Fibroblast of the conjunctiva (primary cell): ENCODE data around the gene RFX8.
A peak's percentile ranks its signal among the peaks of the same experiment; 100 is the strongest.
"Not testable (repeated sequence)": the region's sequence is repeated elsewhere in the genome, so short reads cannot be mapped to it uniquely, and the experiment has no call there.

ENCODE experiments used
- DNase-seq: peaks from one replicate; pipeline ENCODE4 v3.0.0-alpha.2; 2010; ENCODE audit warnings: low read depth

The RFX8 gene

DNA sequence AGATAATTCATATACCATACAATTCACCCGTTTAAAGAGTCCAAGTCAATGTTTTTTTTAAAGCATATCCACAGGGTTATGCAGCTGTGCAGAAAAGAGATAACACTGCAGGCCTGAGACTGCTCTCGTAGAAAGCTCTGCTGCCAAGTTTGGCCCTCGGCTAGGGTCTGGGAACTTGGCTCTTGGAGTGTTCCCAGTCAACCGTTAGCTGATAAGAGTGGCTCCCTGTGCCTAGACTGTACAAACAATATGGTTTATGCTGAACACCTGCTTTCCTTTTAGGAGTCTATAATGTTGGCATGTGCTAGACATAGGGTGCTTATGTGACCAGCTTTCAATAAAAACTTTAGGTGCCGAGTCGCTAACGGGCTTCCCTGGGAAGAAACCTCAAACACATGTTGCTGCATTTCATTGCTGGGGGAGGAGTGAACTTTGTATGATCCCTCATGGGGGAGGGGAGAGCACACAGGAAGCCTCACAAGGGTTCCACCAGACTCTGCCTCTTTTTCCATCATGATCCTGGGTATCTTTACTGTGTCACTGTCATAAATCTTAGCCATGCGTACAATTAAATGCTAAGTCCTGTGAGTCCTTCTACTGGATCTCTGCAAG lies 34.7 kb downstream of the RFX8 start:
- DNase-seq: no peak

DNA sequence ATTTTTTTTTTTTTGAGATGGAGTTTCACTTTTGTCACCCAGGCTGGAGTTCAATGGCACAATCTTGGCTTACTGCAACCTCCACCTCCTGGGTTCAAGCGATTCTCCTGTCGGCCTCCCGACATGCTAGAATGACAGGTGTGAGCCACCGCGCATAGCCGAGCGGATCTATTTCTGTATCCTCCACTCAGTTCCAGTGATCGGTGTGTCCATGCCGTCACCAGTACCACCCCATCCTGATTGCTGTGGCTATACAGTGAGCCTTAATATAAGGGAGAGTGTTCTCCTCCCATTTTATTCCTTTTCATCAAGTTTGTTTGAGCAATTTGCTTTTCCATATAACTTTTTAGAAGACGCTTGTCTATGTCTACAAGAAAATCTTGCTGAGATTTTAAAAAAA lies 35.2 kb downstream of the RFX8 start:
- no peak for DNase-seq

DNA sequence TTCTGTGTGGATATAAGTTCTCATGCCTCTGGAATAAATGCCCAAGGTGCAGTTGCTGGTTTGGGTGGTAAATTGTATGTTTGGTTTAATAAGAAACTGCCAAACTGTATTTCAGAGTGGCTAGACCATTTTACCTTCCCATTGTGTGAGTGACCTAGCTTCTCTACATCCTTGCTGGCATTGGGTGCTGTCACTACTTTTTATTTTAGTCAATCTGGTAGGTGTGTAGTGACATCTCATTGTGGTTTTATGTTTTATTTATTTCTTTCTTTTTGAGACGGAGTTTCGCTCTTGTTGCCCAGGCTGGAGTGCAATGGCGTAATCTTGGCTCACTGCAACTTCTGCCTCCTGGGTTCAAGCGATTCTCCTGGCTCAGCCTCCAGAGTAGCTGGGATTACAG lies 36.4 kb downstream of the RFX8 start:
- not testable (repeated sequence) for DNase-seq

DNA sequence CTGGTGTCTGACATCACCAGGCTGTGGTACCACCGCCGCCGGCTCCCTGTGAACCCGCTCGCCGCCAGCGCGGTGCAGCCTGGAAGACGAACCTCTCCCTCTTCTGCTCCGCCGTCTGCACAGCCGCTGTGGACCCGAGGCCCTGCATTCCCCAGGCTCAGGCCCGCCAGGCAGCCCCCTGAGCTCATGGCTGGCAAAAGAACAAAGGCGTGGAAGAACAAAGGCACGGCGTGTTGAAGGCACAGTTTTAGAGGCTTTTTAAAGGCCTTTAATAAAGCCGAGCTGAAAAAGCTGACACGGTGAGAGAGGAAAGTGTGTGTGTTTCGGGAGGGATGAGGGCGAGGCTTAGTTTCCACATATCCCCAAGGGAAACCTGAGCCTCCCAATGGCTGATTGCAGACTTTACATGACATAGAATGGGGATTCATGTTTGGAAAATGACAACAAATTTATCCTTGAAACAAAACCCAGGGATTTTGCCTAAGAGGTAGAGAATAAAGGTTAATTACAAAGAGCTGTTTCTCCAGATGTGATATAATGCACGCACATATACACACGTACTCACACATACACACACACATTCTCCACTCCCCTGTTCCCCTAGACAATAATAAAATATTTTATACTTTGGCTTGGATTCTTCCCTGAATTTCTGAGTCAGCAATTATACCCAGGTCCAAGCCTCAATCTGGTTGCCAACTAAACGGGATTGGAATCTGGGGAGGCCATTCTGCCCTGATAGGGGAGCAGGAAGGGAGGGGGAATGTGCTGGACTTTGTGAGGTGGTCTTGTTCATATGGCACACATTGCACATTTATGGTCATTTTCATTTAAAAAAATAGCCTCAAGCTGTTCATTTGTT lies 39.7 kb downstream of the RFX8 start:
- DNase-seq: peak; percentile 31

DNA sequence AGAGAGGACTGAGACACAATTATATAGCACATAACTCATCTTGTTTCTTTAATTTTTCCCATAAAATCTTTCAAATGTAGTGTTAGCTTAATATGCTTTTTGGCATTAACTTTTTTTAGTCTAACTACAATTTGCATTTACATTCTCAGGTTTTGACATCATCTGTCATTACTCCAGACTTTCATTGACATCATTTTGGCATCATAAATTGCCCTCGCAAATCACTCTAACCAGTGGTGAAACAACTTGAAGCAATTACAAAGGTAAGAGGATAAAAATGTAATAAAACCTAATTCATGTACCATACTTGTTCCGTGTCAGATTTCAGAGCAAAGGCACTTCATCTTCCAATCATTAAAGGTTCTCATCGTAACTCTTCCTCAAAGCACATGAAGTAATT lies 41.4 kb downstream of the RFX8 start:
- DNase-seq: no peak

DNA sequence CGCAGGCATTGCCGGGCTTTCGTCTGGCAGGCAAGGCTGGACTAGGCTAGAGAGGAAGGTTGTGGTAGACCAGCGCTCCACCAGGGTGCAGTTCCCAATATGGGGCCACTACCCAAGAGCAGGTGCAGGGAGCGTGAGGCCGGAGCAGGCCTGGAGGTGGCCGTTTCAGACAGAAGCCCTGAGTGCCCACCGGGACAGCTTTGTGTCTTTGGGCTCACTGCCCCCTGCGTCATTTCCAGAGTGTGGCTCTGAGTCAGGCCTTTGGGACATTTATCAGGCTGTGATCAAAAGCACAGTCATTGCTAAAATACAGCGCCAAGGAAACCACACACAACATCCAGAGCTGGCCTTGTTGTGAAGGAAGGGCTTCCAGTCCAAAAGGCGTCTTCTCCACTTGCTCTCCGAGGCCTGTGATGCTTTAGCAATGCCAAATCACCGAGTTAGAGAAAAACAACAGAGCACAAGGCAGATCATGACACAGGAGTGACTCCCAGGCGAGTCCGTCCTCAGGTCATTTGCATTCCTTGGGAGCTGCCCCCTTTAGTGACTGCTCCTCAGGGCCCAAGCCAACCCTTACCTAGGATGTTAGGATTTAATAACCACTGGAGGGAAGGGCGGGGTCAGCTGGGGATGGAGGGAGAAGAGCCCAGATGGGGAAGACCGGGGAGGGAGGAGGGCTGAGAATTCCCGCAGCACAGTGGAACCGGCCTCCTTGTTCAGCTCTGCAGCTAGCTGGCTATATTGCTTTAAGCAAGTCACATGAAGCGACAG lies 42.3 kb downstream of the RFX8 start:
- DNase-seq: no peak

DNA sequence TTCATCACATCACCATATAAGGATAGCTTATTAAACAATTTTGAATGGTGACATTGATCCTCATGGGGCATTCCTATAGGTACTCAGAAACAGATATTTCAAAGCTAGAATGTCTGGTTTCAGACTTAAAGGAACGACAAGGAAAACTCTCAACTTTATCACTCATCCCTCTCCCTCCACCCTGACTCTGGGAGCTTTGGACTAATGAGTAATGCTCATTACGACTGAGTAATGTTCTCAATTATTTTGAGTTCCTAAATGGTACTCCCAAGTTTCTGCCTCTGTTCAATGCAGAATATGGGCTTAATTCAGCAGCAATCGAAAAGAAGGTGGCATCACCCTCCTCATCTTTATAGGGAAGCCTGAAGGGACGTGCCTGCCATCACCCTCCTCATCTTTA lies 43.4 kb downstream of the RFX8 start:
- DNase-seq: no peak

DNA sequence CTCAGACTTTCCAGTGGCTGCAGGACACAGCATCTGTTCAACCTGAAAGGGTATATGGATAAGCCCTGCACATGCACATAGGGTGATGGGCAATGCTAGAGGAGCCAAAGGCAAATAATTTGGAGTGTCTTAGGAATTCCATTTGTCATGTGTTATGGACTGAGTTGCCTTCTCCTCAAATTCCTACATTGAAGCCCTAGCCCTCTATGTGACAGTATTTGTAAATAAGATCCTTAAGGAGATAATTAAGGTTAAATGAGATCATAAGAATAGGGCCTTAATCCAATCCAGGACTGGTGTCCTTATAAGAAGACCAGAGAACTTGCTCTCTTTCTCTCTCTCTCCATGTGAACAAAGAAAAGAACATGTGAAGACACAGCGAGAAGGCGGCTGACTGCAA lies 44.8 kb downstream of the RFX8 start:
- DNase-seq: no peak

DNA sequence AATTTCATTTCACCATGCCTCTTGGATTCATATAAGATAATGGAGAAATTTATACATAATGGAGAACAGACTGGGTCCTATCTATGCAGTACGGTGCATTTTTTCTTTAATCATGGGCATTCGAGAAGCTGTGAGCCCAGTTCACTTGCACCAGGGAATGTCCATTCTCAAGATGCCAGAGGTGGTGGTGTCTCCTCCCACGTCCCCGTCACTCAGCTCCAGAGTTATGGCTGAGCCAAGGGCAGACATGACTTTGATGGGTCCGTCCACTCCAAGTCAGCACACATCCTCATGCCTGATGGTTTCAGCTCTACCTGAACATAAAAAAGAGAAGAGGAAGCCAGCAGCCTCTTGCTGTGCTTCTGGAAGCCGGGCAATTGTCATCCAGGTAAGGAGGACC lies 45.5 kb downstream of the RFX8 start:
- DNase-seq: no peak

DNA sequence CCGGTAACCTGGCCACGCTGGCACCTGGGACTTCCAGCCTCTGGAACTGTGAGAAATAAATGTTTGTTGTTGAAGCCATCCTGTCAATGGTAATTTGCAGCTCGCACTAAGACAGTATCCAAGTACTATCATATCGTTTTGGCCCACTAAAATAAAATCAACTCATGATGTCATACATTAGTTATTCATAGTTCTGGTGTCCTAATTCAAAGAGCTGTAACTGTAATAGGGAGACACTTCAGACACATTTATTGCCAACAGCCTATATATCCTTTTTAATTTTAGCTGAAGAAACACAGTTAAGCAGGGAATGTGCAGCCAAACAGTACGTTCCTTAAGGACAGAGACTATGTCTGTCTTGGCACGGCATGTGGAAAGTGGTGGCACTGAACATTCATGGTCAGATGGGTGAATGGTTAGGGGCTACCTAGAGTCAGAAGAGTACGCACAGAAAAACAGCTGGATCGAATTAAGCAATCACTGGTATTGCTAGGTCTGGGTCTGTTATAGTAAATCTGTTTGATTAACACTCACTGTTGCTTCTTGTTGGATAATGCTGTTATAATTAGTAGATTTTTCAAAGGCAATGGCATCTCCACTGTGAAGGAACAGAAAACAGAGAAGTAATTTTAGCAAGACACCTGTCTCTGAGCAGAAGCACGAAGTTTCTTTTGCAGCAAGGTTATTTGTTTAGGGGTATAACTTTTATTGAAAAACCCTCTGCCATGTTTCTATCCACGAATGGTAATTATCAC lies 46.3 kb downstream of the RFX8 start:
- DNase-seq: no peak

DNA sequence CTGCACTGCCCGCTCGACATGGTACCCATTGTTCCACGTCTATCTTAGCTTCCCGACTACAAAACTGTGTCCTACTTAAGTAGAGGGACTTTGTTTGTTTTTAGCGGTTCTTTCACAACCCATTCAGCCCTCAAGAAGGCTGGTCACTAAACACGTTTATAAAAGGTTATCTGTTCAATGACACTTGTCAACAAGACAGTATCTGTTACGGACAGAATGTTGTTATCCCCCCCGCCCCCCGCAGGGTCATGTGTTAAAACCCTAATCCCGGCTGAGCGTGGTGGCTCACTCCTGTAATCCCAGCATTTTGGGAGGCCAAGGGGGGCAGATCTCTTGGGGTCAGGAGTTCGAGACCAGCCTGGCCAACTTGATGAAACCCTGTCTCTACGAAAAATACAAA lies 47.2 kb downstream of the RFX8 start:
- no peak for DNase-seq

DNA sequence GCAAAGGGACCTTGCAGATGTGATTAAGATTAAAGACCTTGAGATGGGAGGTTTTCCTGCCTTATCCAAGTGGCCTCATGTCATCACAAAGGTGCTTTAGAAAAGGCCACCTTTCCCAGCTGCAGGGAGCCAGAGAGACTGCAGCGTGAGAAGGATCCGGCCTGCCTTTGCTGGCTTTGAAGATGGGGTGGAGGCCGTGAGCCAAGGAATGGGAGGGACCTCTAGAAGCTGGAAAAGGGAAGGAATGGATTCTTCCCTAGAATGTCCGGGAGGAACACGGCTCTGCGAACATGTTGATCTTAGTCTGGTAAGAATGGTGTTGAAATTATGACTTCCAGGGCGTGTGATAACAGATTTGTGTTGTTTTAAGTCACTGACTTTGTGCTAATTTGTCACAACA lies 47.7 kb downstream of the RFX8 start:
- DNase-seq: no peak

DNA sequence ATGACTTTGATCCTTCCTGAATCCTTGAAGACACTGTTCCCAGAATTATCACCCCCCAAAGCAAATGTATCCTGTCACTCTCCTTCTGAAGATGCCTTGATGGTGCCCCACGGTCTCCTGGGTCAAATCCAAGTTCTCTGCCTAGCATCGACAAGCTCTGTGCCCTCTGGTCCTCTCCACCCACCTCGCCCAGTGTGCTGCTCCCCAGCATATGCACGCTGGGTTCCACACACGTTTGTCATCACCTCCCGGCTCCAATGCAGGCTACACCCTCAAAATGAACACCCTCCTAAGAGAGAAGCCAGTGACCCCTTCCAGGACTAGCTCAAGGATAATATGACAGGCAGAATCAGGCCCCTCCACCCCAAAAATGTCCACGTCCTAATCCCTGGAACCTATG lies 48.1 kb downstream of the RFX8 start:
- no peak for DNase-seq

DNA sequence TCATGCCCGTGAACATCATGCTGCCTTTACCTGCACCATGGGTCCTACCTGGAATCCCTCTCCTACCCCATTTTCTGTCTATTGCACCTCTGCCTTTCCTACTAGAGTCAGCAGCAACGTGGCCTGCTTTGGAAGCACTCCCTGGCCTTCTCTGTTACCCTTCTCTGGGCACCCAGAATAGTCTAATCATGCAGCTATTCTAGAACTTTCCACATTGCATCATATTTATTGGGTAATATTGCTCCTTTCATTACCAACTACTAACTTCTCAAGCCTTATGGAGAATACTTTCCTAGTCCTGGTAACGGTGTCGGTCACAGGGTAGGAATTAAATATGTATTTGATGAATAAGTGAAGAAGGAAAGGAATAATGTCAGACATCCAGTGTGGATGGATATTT lies 54.3 kb downstream of the RFX8 start:
- no peak for DNase-seq

DNA sequence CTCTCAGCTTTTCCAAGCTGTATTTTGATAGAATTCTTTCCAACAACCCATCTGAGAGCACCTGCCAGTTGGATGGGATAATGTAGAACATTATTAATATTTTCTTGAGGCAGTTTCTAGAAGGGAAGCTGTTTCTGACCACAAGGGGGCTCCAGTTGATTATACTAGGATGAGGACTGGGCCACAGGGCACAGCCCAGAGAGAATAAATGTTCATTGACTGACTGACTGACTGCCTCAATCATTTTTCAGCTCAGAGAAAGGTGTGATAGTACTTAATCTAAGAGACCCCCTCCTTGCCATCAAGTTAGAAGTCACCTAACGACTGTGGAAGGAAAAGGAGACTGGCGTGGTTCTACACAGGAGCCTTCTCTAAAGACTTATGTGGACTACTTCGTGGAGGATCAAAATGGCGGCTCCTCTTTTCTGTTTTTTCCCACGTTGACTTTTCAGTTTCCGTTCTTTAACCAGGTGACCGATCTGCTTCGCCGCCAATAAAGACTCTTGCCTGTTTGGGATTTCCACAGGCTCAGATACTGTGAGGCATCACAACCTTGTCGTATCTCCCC lies 55.7 kb downstream of the RFX8 start:
- peak; percentile 68 for DNase-seq

DNA sequence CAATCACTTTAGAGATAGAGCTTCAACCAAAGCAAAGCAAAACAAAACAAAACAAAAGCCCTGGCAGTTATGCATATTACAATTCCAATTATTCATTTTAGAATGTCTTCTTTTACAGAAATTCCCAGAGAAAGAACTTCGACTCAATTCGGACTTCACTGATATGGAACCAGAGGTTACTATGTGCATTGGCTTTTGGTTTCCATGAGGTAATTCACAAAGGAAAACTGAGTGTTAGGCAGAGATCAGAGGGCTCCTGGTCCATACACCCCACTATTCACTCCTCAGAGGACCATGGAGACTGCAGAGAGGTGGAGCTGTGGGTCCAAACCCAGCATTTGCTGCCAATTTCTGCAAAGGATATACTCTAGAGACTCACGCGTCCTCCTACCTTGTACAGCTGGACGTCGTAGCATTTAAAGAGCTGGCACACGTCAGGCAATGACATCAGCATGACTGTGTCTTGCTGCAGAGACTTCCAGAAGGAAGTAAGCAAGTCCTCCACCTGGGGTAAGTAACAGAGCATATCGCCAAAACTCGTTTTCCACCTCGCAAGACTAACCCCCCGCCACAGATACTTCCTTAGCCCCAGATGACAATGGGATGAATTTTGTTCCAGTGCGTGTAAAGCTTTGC lies 56.3 kb downstream of the RFX8 start:
- no peak for DNase-seq

DNA sequence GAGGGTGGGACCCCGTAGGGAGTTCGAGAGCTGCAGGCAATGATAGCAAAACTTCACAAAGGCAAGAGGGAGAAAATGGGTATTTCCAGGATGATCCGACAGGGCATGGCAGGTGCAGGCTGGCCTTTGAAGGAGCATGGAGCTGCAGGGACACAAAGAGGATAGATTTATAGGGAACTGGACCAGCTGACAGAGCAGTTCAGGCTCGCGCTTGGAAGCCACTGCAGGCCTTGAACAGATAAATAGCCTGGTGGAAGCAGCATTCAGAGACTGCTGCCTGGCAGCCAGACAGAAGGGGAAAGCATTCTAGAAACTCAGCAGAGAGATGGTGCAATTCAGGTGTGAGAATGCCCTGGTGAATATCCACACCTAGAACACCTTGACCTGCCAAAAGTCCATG lies 58.3 kb downstream of the RFX8 start:
- no peak for DNase-seq

DNA sequence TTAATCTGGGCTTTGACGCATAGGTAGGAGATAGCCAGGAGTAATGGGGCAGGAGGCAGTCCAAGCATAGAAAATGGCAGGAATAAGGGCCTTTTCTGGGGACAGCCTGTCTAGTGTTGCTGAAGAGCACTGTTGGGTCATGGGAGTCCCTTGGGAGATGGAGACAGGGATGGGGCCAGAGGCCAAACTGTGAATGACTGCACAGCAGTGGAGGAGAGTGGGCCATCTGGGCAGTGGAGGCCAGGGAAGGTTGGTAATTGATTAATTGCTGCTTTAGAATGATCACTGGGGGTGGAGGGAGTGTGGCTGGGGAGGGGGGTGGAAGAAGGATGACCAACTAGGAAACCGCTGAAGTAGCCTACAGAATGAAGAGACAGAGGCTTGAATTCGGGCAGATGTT lies 59.0 kb downstream of the RFX8 start:
- DNase-seq: no peak

DNA sequence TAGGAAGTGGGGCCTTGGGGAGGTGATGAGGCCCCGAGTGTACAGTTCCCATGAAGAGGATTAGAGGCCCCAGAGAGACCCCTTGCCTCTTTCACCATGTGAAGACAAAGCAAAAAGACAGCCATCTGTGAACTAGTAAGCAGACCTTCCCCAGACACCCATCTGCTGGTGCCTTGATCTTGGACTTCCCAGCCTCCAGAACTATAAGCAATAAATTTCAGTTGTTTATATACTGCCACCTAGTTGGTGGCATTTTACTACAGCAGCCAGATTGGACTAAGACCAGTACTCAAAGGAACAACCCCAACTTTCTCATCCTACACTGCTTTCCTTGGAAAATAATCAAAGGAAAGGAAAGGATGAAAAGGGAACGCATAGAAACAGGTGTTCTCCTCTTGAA lies 59.7 kb downstream of the RFX8 start:
- DNase-seq: no peak

DNA sequence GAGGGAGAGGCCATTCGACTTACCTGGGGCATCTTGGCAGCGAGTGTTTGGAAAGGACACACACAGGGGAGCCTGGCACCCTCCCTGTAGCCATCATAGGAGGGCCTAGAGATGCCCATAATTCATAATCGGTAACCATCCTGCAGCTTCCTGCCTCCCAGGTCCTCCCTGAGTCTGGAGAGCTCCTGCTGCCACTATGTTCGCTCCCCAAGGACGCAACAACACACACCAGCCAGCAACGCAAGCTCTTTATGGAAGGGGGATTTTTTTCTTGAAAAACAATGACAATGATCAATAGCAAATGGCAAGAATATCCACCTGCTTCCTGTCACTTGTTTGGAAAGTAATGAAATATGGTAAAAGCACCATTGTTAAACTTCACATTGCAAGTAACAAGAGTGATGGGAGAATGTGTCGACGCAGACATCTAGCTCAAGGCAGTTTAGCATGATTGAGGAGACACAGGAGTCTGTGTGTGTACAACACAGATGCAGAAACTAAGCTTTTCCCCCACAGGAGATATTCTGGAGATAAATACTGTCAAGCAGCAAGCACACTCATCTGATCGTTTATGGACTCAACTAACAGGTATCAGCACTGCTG lies 62.7 kb downstream of the RFX8 start:
- DNase-seq: no peak

DNA sequence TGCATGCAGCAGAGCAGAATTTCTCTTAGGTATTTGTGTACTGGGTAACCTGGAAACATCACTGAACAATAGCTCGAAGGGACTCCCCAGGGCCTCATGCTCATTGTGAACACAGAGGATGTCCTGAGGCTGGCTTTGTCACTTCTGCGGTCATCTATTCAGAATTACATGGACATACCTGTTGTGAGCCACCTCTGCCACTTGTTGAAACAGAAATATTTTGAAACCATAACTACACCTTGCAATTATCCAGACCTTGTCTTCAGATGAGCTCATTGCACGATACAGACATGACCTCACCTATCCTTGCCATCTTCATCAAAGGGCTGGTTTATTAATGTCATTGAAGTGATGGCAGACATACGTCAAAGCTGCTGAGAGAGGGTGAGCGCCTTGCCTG lies 64.2 kb downstream of the RFX8 start:
- no peak for DNase-seq
